Activated CD8-positive, alpha-beta memory T cell treated with anti-CD3 and anti-CD28 coated beads, Interleukin-2, amount 50 U/mL, for 1 hour (primary cell): Measurements from ENCODE around the gene FRMD1.

Experiments used
- DNase-seq: peaks from one replicate; pipeline ENCODE4 v3.0.0-alpha.2; 2020; ENCODE audit errors: extremely low read depth

Gene FRMD1

GRCh38 chr6:168111911-168112310 lies 32.9 kb upstream of the FRMD1 start:
- DNase-seq: no peak

DNA sequence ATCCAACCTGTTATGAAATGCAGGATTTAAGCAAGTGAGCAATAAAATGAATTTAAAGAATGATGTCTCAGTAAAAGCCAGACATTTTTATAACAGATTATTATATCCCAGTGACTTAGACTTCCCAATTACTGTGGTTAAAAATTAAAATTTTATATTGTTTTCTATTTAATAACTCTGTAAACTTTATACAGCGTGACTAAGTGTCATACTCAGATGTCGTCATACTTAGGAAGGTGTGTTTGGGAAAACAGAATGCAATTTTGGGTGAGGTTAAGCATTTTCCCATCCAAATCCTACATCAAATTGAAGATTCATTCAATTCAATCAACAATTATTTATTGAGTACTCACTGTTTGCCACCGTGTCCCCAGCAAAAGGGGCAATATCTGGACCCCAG lies 31.4 kb upstream of the FRMD1 start:
- no peak for DNase-seq

GRCh38 chr6:168109171-168109570 lies 30.2 kb upstream of the FRMD1 start:
- DNase-seq: no peak

DNA sequence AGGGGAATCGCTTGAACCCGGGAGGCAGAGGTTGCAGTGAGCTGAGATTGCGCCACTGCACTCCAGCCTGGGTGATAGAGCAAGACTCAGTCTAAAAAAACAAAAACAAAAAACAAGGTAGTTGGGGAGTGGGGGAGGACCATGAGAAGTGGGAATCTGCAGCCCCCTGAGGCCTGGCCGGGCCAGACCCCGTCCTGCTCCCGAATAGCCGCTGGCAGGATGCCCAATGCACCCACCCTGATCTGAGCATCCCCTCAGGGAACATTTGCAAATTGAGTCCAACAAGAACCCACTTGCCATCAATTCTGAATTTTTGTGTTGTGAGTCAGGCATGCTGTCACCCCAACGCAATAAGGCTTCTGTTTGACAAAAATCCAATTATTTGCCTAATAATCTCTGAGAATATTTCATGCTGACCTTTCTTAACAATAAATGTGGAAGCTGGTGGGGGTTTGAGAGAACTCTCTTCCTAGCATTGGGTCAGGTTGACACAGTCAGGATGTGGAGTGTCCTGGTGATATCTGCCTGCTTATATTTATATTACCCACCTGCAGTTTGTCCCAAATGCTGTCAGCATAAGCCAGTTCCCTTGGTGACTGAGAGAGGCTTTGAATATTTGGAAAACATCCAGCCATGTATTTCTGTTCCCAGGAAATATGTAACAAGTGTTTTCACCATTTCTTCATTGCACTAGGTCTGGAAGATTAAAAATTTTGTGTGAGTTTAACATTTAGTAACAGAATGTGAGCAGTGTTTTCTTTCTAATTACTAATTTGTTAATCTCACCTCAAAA lies 28.4 kb upstream of the FRMD1 start:
- no peak for DNase-seq

- no peak for DNase-seq
These were observed 27.6 kb upstream of the FRMD1 start for GRCh38 chr6:168106633-168107005.

- DNase-seq: no peak
These were observed 27.0 kb upstream of the FRMD1 start for GRCh38 chr6:168105813-168106632.

DNA sequence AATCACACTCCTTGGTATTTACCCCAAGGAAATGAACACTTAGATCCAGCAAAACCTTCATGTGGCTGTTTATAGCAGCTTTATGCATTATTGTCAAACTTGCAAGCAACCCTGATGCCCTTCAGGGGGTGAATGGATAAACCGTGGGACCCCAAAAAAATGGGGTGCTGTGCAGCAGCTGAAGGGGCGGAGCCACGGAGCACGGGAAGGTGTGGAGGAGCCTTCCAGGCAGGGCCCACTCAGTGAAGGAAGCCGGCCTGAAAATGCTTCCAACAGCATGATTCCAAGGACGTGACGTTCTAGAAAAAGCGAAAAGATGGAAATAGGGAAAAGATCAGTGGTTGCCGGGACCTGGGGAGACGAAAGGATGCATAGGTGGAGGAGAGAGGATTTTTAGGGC lies 25.6 kb upstream of the FRMD1 start:
- DNase-seq: no peak

- DNase-seq: no peak
These were observed 24.2 kb upstream of the FRMD1 start for GRCh38 chr6:168103050-168103830.

- DNase-seq: no peak
These were observed 23.4 kb upstream of the FRMD1 start for GRCh38 chr6:168102315-168102985.

- no peak for DNase-seq
These were observed 22.7 kb upstream of the FRMD1 start for GRCh38 chr6:168101590-168102314.

- DNase-seq: no peak
These were observed 22.0 kb upstream of the FRMD1 start for GRCh38 chr6:168100803-168101589.

DNA sequence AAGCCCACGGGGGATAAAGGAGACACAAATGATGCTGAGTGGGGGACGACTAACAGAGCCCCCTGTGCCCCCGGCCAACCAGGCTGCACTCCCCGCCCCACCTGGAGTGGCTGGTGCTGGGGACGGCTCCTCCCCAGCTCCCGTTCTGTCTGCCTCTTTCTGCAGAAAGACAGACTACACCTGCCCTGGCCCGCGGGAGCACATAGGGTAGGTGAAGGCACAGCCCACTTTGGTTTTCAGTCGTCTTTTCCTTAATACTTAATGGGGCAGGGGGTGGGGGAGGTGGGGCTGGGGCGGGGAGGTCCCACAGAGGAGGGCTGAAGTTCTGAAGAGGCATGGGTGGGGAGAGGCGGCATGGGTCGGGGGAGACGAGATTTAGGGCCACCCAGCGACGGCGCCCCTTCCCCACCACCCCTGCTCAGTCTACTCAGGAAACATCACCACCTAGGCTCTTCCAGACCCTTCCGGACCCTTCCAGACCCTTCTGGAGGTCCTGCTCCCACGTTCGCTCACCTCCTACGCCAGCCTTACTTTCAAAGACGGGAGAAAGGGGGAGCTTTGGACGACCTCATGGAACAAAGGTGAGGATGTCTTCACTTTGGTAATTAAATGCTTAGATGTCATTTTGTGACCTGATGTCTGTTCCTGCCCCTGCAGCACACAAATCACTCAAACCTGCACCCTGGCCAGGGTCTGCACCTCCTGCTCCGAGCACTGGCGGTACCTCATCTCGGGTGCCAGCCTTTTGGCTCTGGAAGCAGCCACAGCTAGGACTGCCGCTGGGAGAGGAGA lies 21.2 kb upstream of the FRMD1 start:
- DNase-seq: no peak

GRCh38 chr6:168099201-168100010 lies 20.4 kb upstream of the FRMD1 start:
- DNase-seq: no peak

- DNase-seq: no peak
These were observed 19.4 kb upstream of the FRMD1 start for GRCh38 chr6:168098431-168098861.

DNA sequence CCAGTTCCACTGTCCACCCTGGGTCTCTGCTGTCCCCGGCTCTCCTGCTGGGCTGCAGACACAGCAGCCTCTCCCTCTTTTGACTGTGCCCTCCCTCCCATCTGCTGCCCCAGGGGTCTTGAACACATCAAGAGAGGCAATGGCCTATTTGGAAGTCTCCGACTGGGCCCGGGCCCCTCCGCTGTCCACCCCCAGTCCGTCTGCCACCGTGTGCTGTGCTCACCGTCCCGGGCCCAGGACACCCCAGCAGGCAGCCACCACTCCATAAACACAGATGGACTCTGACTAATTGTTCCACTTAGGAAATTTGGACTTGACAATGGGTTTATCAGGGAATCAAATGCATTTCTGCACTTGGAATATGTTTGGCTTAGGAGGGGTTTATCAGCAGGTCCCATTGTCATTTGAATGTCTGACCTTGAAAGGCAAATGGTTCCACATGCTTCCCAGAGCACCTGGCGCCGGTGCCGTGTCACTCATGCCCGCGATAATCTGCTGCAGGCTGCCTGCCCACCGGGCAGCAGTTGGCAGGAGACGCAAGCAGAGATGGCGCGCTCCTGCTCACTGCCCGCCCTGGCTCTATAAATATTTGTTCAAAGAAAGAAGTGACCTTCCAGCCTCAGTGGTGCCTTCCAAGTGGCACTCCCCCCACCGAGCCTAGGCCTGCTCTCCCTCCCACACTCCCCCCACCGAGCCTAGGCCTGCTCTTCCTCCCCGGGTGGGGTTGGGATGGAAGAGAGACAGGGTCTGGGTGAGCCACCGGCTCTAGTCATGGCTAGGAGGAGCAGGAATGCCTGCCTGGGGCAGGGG lies 18.8 kb upstream of the FRMD1 start:
- DNase-seq: no peak

- no peak for DNase-seq
These were observed 18.2 kb upstream of the FRMD1 start for GRCh38 chr6:168097221-168097620.

GRCh38 chr6:168096271-168096764 lies 17.3 kb upstream of the FRMD1 start:
- no peak for DNase-seq
